ENCODE results near the gene CRB3. TPM values are rescaled to one million over a fixed set of nuclear protein-coding genes. Genes with fewer than 3 reads are reported as not detected.

CRB3 gene
- total and polyA plus RNA-seq, 2 of the 8 experiments (the other 6 are each of a cell fraction or from before 2014, with no cell fraction given), result 21.1 to 24.6 TPM

GRCh38 chr19:6415591-6416190 lies 48.4 kb upstream of the CRB3 start (continued):
- TF ChIP-seq POLR2AphosphoS5 (IDR thresholded peaks at IDR 0.05; ENCODE audit: low read depth, low read length) (no peak), RXRA (IDR thresholded peaks at IDR 0.05; ENCODE audit: insufficient read depth, low read depth, low read length) (no peak)

Data from H1 (cell line).